ENCODE data around the gene ARID1B.
"Not testable (repeated sequence)": the region's sequence is repeated elsewhere in the genome, so short reads cannot be mapped to it uniquely, and the experiment has no call there.

ARID1B gene

GRCh38 chr6:157039639-157040038, 262.5 kb downstream of the ARID1B start:
- not testable (repeated sequence) for DNase-seq (ENCODE audit: low read depth in 1 of 2, low spot score in 1 of 2)

DNA sequence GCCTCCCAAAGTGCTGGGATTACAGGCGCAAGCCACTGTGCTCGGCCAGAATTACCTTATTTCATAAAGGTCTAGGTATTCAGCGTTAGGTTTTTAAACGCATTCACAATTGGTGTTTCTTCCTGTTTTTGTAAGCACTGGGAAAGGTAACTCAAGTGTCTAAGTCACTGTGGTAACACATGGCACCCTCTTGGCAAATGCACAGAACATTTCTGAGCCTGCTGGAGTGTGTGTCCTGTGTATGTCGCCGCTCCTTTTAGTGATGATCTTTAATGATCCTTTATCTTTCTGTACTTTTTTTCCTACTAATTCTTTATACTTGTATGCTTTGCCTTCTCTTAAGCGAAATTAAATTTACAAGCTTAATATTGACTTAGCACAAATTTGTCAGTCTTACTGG, 263.0 kb downstream of the ARID1B start:
- DNase-seq (ENCODE audit: low read depth in 1 of 2, low spot score in 1 of 2), result no peak

DNA sequence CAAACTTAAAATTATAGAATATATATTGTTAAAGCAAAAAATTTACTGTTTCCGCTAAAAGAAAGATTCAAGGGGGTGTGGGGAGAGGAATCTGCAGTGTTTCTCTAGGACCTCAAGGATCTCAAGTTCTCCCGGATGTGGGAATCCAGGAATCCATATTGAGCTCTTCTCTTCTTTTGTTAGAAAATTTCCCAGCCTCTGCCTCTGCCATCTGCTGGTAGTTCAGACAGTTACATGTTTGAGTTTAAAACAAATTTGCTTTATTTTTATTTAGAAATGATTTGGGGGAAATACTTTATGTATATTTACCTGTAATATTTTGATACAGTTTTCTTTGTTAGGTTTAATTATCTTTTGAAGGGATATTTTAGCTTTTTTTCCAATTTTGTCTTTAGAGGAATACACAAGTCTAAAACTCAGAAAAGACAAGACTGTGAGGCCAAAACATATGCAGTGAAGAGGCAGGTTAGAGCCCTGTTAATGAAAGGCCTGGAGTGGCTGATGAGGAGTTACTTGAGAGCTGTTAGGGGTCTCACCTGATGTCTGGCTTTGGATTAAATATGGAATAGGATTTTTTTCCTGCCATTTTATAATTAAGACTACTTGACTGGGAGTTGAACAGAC, 268.8 kb downstream of the ARID1B start:
- DNase-seq (ENCODE audit: low read depth in 1 of 2, low spot score in 1 of 2), result no peak

- no peak for DNase-seq (ENCODE audit: low read depth in 1 of 2, low spot score in 1 of 2)
Measured at GRCh38 chr6:157046776-157047175, 269.6 kb downstream of the ARID1B start.

DNA sequence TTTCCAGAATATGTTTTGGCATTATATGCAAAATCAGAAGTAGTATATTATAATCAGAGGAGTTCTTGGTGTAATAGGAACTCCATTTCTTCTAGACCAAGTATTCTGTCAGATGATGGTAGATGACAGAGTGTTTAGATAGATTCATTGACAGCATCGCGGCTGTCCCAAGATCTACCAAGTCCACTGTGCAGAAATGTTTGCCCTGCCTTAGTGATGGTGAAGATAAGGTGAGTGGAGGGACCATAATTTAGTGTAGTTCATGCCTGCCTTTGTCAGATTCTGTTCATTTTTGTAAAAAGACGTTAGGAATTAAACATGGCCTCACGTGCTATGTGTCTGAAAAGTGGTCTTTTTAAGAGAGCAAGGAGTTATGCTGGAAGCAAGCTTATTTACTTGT, 270.1 kb downstream of the ARID1B start:
- DNase-seq (ENCODE audit: low read depth in 1 of 2, low spot score in 1 of 2), result no peak

DNA sequence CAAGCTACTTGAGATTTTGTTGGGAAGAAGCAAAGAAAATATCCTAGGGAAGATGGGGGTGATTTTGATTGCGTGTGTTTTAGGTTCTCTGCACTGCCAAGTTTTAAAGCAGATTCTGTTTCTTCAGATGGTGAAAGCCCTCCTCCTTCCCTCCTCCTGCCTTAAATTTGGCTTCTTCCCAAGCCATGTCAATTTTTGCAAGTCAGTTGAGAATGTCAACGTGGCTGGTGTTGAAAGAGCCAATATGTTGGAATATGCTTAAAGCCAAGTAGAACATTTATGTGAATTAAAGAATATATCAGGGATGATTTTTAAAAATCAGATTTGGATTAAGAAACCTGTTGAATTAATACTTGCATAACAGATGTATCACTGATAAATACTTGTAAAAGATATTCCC, 270.8 kb downstream of the ARID1B start:
- DNase-seq (ENCODE audit: low read depth in 1 of 2, low spot score in 1 of 2), result no peak

- no peak for DNase-seq (ENCODE audit: low read depth in 1 of 2, low spot score in 1 of 2)
Measured at GRCh38 chr6:157049133-157049532, 272.0 kb downstream of the ARID1B start.

GRCh38 chr6:157050537-157051265, 273.5 kb downstream of the ARID1B start:
- no peak for DNase-seq (ENCODE audit: low read depth in 1 of 2, low spot score in 1 of 2)

DNA sequence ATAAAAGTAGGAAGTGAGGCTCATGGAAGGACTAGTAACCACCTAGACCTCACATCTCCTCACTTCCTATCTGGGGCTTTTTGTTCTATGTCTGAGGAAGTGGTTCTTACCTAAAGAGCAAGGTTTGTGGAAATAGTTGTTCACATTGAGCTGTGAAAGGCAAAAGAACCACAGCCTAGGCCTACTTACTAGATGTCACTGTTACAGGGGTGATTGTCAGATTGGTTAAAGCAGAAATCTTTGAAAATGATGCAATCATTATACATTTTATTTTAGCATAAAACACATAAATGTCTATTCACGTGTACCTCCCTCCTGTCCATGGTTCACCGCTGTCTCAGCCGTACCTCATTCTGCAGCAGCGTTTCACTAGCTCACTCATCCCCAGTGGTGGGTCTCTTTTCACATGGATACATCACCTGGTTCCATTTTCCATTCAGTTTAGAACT, 277.4 kb downstream of the ARID1B start:
- no peak for DNase-seq (ENCODE audit: low read depth in 1 of 2, low spot score in 1 of 2)

DNA sequence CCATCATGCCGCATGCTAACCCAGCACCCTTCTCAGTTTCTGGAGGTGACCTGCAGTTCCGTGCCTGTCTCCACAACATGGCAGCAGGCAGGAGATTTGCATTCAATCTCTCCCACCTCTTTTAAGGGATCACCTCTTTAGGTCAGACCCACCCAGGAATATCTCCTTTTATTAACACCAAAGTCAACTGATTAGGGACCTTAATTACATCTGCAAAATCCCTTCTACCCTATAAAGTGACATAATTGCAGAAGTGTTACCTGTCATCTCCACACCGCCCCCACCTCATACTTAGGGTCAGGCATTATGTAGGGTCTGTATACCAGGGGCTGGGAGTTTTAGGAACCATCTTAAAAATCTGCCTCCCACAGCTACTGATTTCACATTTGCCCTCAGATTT, 278.7 kb downstream of the ARID1B start:
- no peak for DNase-seq (ENCODE audit: low read depth in 1 of 2, low spot score in 1 of 2)

DNA sequence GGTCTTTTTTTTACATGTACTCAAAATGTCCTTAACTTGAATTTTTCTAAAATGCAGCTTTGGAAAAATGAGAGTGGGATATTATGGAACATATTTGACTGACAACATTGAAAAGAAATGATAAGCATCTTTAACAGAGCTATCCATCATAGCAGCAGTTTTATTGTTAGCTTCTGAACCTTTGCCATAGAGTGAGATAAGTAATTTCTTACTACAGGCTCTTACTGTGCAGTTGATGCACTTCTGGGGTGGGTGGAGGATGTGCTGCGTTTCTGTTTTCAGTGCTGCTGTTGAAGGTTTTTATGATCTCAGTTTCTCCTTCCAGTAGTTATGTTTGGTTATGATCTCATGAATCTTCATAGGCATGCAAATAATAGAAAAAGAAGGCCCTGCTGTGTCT, 279.1 kb downstream of the ARID1B start:
- DNase-seq (ENCODE audit: low read depth in 1 of 2, low spot score in 1 of 2), result peak in 1 of 2 donors; percentile 5

- DNase-seq (ENCODE audit: low read depth in 1 of 2, low spot score in 1 of 2), result no peak
Measured at GRCh38 chr6:157058574-157058973, 281.4 kb downstream of the ARID1B start.

- no peak for DNase-seq (ENCODE audit: low read depth in 1 of 2, low spot score in 1 of 2)
Measured at GRCh38 chr6:157059781-157060180, 282.6 kb downstream of the ARID1B start.

GRCh38 chr6:157060440-157060952, 283.3 kb downstream of the ARID1B start:
- no peak for DNase-seq (ENCODE audit: low read depth in 1 of 2, low spot score in 1 of 2)

DNA sequence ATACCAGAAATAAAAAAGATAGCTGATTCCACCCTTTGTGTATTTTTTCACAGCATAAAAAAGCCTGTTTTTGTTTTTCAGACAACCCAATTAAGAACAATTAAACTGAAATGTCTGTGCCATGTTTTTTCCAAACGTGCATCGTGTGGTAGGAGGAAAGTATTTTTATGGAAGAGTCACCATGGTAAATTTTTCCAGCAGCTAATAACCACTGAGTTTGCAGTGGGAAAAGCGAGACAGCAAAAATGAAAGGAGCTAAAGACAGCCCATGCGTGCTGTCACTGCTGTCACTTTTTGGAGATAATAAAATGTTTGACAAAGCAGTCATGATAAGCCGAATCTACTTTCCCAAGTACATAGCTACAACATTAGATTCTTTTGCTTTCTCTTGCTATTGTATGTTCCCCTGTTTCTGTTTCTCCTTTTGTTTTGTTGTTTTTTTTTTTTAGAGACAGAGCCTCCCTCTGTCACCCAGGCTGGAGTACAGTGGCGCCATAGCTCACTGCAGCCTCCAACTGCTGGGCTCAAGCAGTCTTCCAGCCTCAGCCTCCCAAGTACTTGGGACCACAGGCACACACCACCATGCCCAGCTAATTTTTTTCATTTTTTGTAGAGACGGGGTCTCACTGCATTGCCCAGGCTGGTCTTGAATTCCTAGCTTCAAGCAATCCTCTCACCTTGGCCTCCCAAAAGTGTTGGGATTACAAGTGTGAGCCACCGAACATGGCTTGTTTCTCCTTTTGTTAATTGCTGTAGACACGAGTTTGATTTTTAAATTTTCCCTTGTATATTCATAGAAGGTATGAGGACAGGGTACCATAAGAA, 284.8 kb downstream of the ARID1B start:
- no peak for DNase-seq (ENCODE audit: low read depth in 1 of 2, low spot score in 1 of 2)

DNA sequence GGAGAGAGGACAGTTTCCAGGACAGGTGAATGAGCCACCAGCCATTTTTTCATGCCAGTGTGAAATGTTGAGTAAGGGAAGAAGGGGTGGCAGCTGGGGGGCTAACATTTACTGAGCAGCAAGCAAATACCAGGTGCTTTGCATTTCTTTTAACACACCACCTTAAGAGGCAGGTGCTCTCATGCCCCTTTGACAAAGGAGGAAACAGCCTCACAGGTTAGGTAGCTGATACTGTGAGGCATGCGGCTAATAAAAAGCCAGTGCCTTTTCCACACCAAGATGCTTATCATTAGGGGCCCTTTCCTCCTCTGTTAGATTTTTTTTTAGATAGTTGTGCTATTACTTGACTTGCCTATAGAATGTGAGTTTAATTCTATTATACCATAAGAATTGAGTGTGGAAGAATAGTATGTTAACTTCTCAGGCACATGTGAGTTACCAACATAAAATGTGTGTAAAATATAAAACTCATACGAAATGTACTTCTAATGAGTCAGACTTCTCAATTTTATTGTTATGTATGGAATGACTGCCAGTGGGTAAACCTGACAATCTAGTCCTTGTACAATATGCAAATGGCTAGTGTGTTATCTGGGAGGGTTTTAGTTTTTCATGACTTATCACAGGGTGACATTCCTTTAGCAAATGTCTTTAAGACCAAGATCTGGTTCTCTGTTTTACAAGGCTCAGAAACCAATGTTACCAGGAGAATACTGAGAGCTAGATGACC, 286.2 kb downstream of the ARID1B start:
- no peak for DNase-seq (ENCODE audit: low read depth in 1 of 2, low spot score in 1 of 2)

GRCh38 chr6:157063923-157064322, 286.7 kb downstream of the ARID1B start:
- no peak for DNase-seq (ENCODE audit: low read depth in 1 of 2, low spot score in 1 of 2)

- DNase-seq (ENCODE audit: low read depth in 1 of 2, low spot score in 1 of 2), result no peak
Measured at GRCh38 chr6:157064502-157064901, 287.3 kb downstream of the ARID1B start.

DNA sequence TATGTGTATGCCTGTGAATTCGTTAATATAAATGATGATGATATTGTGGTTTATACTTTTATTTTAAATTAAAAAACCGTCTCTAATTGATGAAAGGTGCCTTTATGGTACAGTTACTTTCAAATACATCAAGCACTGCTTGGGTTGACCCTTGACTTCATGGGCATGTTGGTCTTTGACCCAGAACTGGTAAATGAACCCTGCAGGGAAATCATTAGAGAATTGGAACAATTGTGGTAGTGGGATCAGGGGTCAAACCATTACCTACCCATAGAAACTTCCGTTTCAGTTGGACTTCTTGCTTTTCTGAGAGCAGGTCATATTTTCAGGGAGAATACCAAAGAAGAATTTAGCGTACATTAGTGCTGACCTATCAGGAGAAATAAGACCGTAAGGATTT, 288.2 kb downstream of the ARID1B start:
- no peak for DNase-seq (ENCODE audit: low read depth in 1 of 2, low spot score in 1 of 2)

DNA sequence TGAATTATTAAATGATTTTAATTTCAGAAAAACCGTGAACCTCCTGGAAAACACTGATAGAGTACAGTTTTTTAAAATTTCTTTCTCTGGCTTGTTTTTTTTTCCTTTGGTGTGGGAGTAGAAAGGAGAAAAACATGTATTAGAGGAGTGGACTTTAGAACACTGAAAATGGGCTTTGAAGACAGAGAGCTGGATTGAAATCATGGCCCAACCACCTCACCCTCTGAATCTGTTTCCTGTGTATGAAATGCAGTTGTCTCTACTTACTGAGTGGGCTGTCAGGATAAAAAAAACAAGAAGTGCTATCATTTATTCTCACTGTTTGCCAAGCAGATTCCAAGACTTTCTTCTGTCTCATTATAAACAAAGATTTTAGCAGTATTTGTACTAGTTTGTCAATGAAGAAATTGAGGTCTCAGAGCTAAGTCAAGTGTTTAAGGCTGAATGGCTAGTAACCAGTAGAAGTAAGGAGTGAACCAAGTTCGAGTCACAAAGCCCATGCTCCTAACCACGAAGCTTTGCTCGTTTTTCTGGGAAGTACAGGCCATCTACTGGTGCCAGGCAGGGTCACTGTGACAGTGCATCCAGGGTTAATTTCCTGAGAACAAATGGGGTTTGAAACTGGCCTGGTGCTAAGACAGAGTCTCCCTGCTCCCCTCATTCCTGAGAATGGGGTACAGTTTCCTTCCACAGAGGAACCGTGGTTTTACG, 289.8 kb downstream of the ARID1B start:
- DNase-seq (ENCODE audit: low read depth in 1 of 2, low spot score in 1 of 2), result no peak
